OCI-M2 (cell line): Measurements from ENCODE around the gene PRR11.
"Not testable (repeated sequence)": the region's sequence is repeated elsewhere in the genome, so short reads cannot be mapped to it uniquely, and the experiment has no call there.

ENCODE experiments used
- DNase-seq: peaks from one replicate; lab custom pipeline; 2025; ENCODE audit not compliant: unreplicated experiment; lab: John Stamatoyannopoulos, UW

PRR11 gene

GRCh38 chr17:59219370-59219769 lies 63.8 kb downstream of the PRR11 start:
- no peak for DNase-seq

- no peak for DNase-seq
These were observed 64.4 kb downstream of the PRR11 start for GRCh38 chr17:59219992-59220327.

GRCh38 chr17:59220328-59221158 lies 65.0 kb downstream of the PRR11 start, which contains the start of gene GDPD1:
Gene GDPD1 (plus strand): TSS chr17:59220511. CDS start chr17:59220610, 99 bp downstream.
- peak; percentile 61 for DNase-seq

GRCh38 chr17:59221159-59221847 lies 65.8 kb downstream of the PRR11 start:
- no peak for DNase-seq

- no peak for DNase-seq
These were observed 68.3 kb downstream of the PRR11 start for GRCh38 chr17:59223813-59224212.

GRCh38 chr17:59228588-59228987 lies 73.0 kb downstream of the PRR11 start:
- DNase-seq, result not testable (repeated sequence)

GRCh38 chr17:59230764-59231163 lies 75.2 kb downstream of the PRR11 start:
- DNase-seq, result no peak

- no peak for DNase-seq
These were observed 79.1 kb downstream of the PRR11 start for GRCh38 chr17:59234631-59235030.

- no peak for DNase-seq
These were observed 83.4 kb downstream of the PRR11 start for GRCh38 chr17:59238906-59239305.

- DNase-seq, result no peak
These were observed 88.5 kb downstream of the PRR11 start for GRCh38 chr17:59244081-59244480.
